ENCODE data around the gene SLC6A7. TPM values are rescaled to one million over a fixed set of nuclear protein-coding genes. Genes with fewer than 3 reads are reported as not detected.

The SLC6A7 gene
- total and polyA plus RNA-seq, 8 donors: 29.3 TPM; not detected in 7

DNA sequence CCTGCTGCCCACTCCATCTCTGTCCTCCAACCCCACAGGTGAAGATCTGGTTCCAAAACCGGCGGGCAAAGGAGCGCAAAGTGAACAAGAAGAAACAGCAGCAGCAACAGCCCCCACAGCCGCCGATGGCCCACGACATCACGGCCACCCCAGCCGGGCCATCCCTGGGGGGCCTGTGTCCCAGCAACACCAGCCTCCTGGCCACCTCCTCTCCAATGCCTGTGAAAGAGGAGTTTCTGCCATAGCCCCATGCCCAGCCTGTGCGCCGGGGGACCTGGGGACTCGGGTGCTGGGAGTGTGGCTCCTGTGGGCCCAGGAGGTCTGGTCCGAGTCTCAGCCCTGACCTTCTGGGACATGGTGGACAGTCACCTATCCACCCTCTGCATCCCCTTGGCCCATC is 6.4 kb upstream of the SLC6A7 start:
- Histone ChIP-seq H3K4me3 (no peak overlapping the region), H3K27me3 (peaks cover 0 to 5% (median 2%) of the 10 kb centered on the region in 3 donors), H3K36me3 (no peaks in the 10 kb centered on the region), H3K9me3 (no peaks in the 10 kb centered on the region), H3K27ac (no peak overlapping the region), H3K4me1 (peaks cover 0 to 41% (median 13%) of the 10 kb centered on the region in 4 donors)
- no peak for TF ChIP-seq POLR2A (IDR thresholded peaks at IDR 0.05)
- TF ChIP-seq, protein P1, sequence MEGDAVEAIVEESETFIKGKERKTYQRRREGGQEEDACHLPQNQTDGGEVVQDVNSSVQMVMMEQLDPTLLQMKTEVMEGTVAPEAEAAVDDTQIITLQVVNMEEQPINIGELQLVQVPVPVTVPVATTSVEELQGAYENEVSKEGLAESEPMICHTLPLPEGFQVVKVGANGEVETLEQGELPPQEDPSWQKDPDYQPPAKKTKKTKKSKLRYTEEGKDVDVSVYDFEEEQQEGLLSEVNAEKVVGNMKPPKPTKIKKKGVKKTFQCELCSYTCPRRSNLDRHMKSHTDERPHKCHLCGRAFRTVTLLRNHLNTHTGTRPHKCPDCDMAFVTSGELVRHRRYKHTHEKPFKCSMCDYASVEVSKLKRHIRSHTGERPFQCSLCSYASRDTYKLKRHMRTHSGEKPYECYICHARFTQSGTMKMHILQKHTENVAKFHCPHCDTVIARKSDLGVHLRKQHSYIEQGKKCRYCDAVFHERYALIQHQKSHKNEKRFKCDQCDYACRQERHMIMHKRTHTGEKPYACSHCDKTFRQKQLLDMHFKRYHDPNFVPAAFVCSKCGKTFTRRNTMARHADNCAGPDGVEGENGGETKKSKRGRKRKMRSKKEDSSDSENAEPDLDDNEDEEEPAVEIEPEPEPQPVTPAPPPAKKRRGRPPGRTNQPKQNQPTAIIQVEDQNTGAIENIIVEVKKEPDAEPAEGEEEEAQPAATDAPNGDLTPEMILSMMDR (IDR thresholded peaks at IDR 0.05): no peak
- TF ChIP-seq EP300 (IDR thresholded peaks at IDR 0.05): no peak
- TF ChIP-seq POLR2AphosphoS5 (IDR thresholded peaks at IDR 0.05): no peak
- WGBS, 5 donors: 86 to 93% (median 92%) methylated on average over 11 to 12 of the region's 12 CpGs
- no peak for DNase-seq
- intact Hi-C loops (cut with DNase I; ENCODE audit: low total_unique reads): no loop called here

DNA sequence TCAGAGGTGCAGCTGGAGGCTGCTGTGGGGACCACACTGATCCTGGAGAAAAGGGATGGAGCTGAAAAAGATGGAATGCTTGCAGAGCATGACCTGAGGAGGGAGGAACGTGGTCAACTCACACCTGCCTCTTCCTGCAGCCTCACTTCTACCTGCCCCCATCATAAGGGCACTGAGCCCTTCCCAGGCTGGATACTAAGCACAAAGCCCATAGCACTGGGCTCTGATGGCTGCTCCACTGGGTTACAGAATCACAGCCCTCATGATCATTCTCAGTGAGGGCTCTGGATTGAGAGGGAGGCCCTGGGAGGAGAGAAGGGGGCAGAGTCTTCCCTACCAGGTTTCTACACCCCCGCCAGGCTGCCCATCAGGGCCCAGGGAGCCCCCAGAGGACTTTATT is 5.9 kb upstream of the SLC6A7 start:
- H3K36me3 ChIP-seq: no peaks in the 10 kb centered on the region
- no peak for DNase-seq
- no peak for TF ChIP-seq POLR2A (IDR thresholded peaks at IDR 0.05)
- TF ChIP-seq, protein P1 (IDR thresholded peaks at IDR 0.05): no peak
- TF ChIP-seq POLR2AphosphoS5 (IDR thresholded peaks at IDR 0.05): no peak
- TF ChIP-seq EP300 (IDR thresholded peaks at IDR 0.05): no peak
- H3K27ac ChIP-seq: no peak overlapping the region
- peaks cover 0 to 41% (median 13%) of the 10 kb centered on the region in 4 donors for H3K4me1 ChIP-seq
- WGBS, 5 donors: 64 to 81% (median 79%) methylated on average over 2 of the region's 2 CpGs
- H3K9me3 ChIP-seq: no peaks in the 10 kb centered on the region
- intact Hi-C loops (cut with DNase I; ENCODE audit: low total_unique reads): no loop called here
- H3K4me3 ChIP-seq: no peak overlapping the region
- H3K27me3 ChIP-seq: peaks cover 0 to 11% (median 8%) of the 10 kb centered on the region in 3 donors

DNA sequence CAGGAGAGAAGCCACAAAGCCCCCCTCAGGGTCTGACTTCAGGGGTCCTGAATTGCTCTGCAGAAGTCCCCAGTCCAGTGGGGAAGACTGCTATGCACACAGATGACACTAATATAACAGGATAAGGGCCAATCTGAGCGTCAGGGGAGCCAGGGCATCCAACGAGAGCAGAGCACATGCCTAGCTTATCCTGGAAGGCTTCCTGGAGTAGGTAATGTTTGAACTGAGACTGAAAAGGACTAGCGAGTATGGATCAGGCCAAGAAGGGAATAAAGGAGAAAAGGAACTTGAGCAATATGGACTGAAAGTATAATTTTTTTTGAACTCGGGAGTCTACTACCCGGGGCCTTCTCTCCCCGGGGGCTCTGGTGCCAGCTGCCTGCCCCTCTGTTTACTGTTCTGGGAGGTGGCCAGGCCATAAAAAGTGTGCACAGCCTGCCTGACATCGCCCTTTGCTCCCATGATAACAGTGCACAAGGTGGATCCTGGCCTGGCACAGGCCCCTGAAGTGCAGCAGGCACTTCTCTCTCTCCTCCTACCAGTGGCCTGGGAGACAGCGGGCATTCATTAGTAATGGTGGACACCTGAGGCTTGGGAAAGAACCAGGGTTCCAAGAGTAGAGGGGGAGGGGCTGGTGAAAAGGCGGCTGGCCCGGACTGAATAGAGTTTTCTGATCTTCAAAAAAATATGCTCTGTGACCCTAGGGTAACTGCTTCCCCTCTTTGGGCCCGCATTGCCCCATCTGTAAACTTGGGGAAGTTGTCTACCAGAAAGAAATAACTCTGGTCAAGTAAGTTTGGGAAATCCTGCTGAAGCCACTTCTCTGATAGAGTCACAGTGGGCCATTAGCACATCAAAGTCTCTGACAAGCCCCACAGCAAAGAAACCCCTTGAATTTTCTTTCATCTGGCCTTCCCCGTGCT is 4.6 kb upstream of the SLC6A7 start:
- Histone ChIP-seq H3K4me3 (no peak overlapping the region), H3K9me3 (no peaks in the 10 kb centered on the region), H3K4me1 (peaks cover 0 to 40% (median 19%) of the 10 kb centered on the region in 4 donors), H3K27ac (no peak overlapping the region), H3K36me3 (no peaks in the 10 kb centered on the region), H3K27me3 (peaks cover 4 to 23% (median 21%) of the 10 kb centered on the region in 3 donors)
- TF ChIP-seq, protein P1 (IDR thresholded peaks at IDR 0.05): no peak
- TF ChIP-seq EP300 (IDR thresholded peaks at IDR 0.05) (no peak), POLR2A (IDR thresholded peaks at IDR 0.05) (no peak), POLR2AphosphoS5 (IDR thresholded peaks at IDR 0.05) (no peak)
- intact Hi-C loops (cut with DNase I; ENCODE audit: low total_unique reads): no loop called here
- WGBS, 5 donors: 46 to 57% (median 54%) methylated on average over 12 of the region's 12 CpGs
- DNase-seq: peak; percentile 38 to 65

DNA sequence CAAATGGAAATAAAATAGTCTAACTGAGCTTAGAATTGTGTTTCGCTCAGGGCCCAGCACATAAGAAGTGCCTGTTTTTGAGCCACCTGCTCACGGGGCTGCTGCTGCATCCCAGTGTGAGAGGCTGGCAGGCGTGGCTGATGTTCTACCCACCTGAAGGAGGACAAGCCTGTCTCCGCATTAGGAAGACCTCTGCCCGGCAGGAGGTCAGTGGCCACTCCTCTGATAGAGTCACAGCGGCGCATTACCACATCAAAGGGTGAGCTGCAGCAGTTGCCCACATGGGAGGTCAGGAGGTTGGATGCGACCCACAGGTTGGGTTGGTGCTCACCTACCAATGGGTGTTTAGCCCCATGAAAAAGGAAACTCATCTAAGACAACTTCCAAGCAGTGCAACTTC is 3.7 kb upstream of the SLC6A7 start:
- Histone ChIP-seq H3K36me3 (no peaks in the 10 kb centered on the region), H3K9me3 (no peaks in the 10 kb centered on the region), H3K27ac (no peak overlapping the region), H3K27me3 (peaks cover 9 to 32% (median 29%) of the 10 kb centered on the region in 3 donors), H3K4me1 (peaks cover 0 to 32% (median 15%) of the 10 kb centered on the region in 4 donors), H3K4me3 (no peak overlapping the region)
- DNase-seq: no peak
- WGBS, 5 donors: 90 to 98% (median 95%) methylated on average over 6 to 8 of the region's 8 CpGs
- intact Hi-C loops (cut with DNase I; ENCODE audit: low total_unique reads): no loop called here
- TF ChIP-seq EP300 (IDR thresholded peaks at IDR 0.05): no peak

All from stomach (tissue), 9 donors.